ENCODE data around the gene PLCH2.

- TF ChIP-seq CTCF (IDR thresholded peaks at IDR 0.05; ENCODE audit: low read length) (no peak), EZH2 (IDR thresholded peaks at IDR 0.05; ENCODE audit: borderline replicate concordance, low read length) (no peak)
Observed at GRCh38 chr1:2431103-2431502, 45.0 kb upstream of the PLCH2 start.
